Lower lobe of right lung (tissue), 2 donors: Measurements from ENCODE around the gene KLHDC2. TPM values are rescaled to one million over a fixed set of nuclear protein-coding genes. Genes with fewer than 3 reads are reported as not detected.
A peak's percentile ranks its signal among the peaks of the same experiment; 100 is the strongest.
"Not testable (repeated sequence)": the region's sequence is repeated elsewhere in the genome, so short reads cannot be mapped to it uniquely, and the experiment has no call there.

Experiments
- ATAC-seq, 2 donors: fragments of 200-7000 bp; cut with Tn5 transposase; one replicate each; pipeline ENCODE4 v1.9.1; 2020 to 2022; ENCODE audit warnings: mild to moderate bottlenecking in 2 of 2, moderate library complexity in 2 of 2
- DNase-seq: peaks from one replicate; pipeline ENCODE4 v3.0.0-alpha.2; 2020
- H3K27ac ChIP-seq: fragments of 200-600 bp; one replicate; pipeline ENCODE4 v1.8.0; 2022
- H3K27me3 ChIP-seq: fragments of 200-600 bp; one replicate; pipeline ENCODE4 v1.8.0; 2022; ENCODE audit warnings: low read depth
- H3K36me3 ChIP-seq: fragments of 200-600 bp; one replicate; pipeline ENCODE4 v1.8.0; 2022; ENCODE audit warnings: mild to moderate bottlenecking
- H3K4me1 ChIP-seq: fragments of 200-600 bp; one replicate; pipeline ENCODE4 v1.8.0; 2022
- H3K4me3 ChIP-seq: fragments of 200-600 bp; one replicate; pipeline ENCODE4 v1.8.0; 2022; ENCODE audit warnings: mild to moderate bottlenecking
- H3K9me3 ChIP-seq: fragments of 200-600 bp; one replicate; pipeline ENCODE4 v1.8.0; 2022
- CTCF ChIP-seq: fragments of 200-600 bp; IDR thresholded peaks from one replicate; pipeline ENCODE4 v1.8.0; 2022; ENCODE audit warnings: antibody characterized with exemption, mild to moderate bottlenecking
- intact Hi-C: fragments of 100-400 bp; cut with DNase I; formaldehyde crosslinking; loops from one replicate; pipeline ENCODE4 v1.11.0; 2022
- long read RNA-seq: library from polyadenylated mRNA; unstranded; transcript quantifications from one replicate; pipeline ENCODE4 v2.0.0, GENCODE V29; 2021
- total RNA-seq: library from RNA; stranded (reverse); fragmentation: NEBNext Ultra II Directional; extraction: Animal tissue kit (Norgen Biotek cat#: 25700); gene quantifications from one replicate; pipeline ENCODE4 v1.2.1, GENCODE V29; 2021
- donor health status: DM: no; HTN: yes; CAD: no; lungs with severe emphysema.

Gene KLHDC2
- total RNA-seq, result 42.4 TPM
- long read RNA-seq, full-length matches to known transcripts, result 99 of 136 reads
- long read RNA-seq, partial matches to known transcripts, result 7 of 136 reads
- long read RNA-seq, other reads (novel, unspliced or antisense), result 30 of 136 reads

GRCh38 chr14:49767571-49768300 is at the start of gene KLHDC2:
KLHDC2 (plus strand) TSS chr14:49768153; CDS start chr14:49768469, 316 bp downstream.
- Histone ChIP-seq H3K4me3 (peak within 1 kb of the TSS; percentile 85), H3K9me3 (no peaks in the 10 kb centered on the region), H3K36me3 (peaks cover 13% of the 10 kb centered on the region), H3K27me3 (no peaks in the 10 kb centered on the region), H3K27ac (peak within 1 kb of the TSS; percentile 97), H3K4me1 (peaks cover 32% of the 10 kb centered on the region)
- peak; percentile 95 for DNase-seq
- ATAC-seq, result peak; percentile 96
- peak; percentile 39 for TF ChIP-seq CTCF
- intact Hi-C loops, result loop anchor here (5.0 kb wide), 1 partner anchor 135 kb away; no protein-coding TSS in a partner anchor

- no peak overlapping the region for H3K4me3 ChIP-seq
Observed at GRCh38 chr14:49720744-49721143, 47.2 kb upstream of the KLHDC2 start.

GRCh38 chr14:49721733-49722435 is 46.1 kb upstream of the KLHDC2 start:
- intact Hi-C loops, ATAC-seq, H3K27me3 ChIP-seq, H3K4me1 ChIP-seq, H3K9me3 ChIP-seq, DNase-seq, H3K4me3 ChIP-seq, H3K27ac ChIP-seq: not testable (repeated sequence)
- H3K36me3 ChIP-seq, result peaks cover 48% of the 10 kb centered on the region

More at GRCh38 chr14:49720744-49721143, 47.2 kb upstream of the KLHDC2 start:
- DNase-seq (no peak), ATAC-seq (no peak)
- Histone ChIP-seq H3K9me3 (no peaks in the 10 kb centered on the region), H3K36me3 (peaks cover 37% of the 10 kb centered on the region), H3K4me1 (no peaks in the 10 kb centered on the region), H3K27me3 (no peaks in the 10 kb centered on the region), H3K27ac (no peak overlapping the region)
- intact Hi-C loops, result no loop called here
- TF ChIP-seq CTCF, result no peak

GRCh38 chr14:49727171-49727570 is 40.8 kb upstream of the KLHDC2 start:
- ATAC-seq (no peak), DNase-seq (no peak)
- Histone ChIP-seq H3K36me3 (peaks cover 30% of the 10 kb centered on the region), H3K4me1 (no peaks in the 10 kb centered on the region), H3K9me3 (no peaks in the 10 kb centered on the region), H3K27ac (no peak overlapping the region), H3K4me3 (no peak overlapping the region), H3K27me3 (no peaks in the 10 kb centered on the region)
- no peak for TF ChIP-seq CTCF
- intact Hi-C loops, result no loop called here

GRCh38 chr14:49732896-49733295 is 35.1 kb upstream of the KLHDC2 start:
- no peaks in the 10 kb centered on the region for H3K27me3 ChIP-seq
- ATAC-seq, result no peak
- peaks cover 32% of the 10 kb centered on the region for H3K36me3 ChIP-seq
- H3K9me3 ChIP-seq, result no peaks in the 10 kb centered on the region
- TF ChIP-seq CTCF, result no peak
- no peak overlapping the region for H3K27ac ChIP-seq
- no peaks in the 10 kb centered on the region for H3K4me1 ChIP-seq
- intact Hi-C loops, result no loop called here
- H3K4me3 ChIP-seq, result no peak overlapping the region
- DNase-seq, result no peak

- ATAC-seq, result no peak
- intact Hi-C loops, result no loop called here
- Histone ChIP-seq H3K27me3 (no peaks in the 10 kb centered on the region), H3K4me3 (no peak overlapping the region), H3K9me3 (no peaks in the 10 kb centered on the region), H3K36me3 (peaks cover 29% of the 10 kb centered on the region), H3K4me1 (no peaks in the 10 kb centered on the region), H3K27ac (no peak overlapping the region)
- TF ChIP-seq CTCF, result no peak
- no peak for DNase-seq
Observed at GRCh38 chr14:49733836-49734235, 34.1 kb upstream of the KLHDC2 start.

GRCh38 chr14:49735669-49736068 is 32.3 kb upstream of the KLHDC2 start:
- H3K27me3 ChIP-seq, DNase-seq, H3K9me3 ChIP-seq, H3K4me3 ChIP-seq, H3K27ac ChIP-seq, ATAC-seq, intact Hi-C loops, H3K4me1 ChIP-seq: not testable (repeated sequence)
- H3K36me3 ChIP-seq, result peaks cover 30% of the 10 kb centered on the region
